DND-41 (cell line): ENCODE data around the gene IL20RA.

Source experiments
- ATAC-seq: fragments of 200-7000 bp; cut with Tn5 transposase; 3 replicates; pipeline ENCODE4 v1.9.1; 2021; ENCODE audit warnings: low read depth; ENCODE audit not compliant: insufficient read depth
- DNase-seq: peaks from one replicate; pipeline ENCODE4 v3.0.0-alpha.2; 2020
- H2AFZ ChIP-seq: 2 replicates; pipeline ENCODE4 v1.6.0; 2012; ENCODE audit warnings: low read depth, low read length
- H3K27ac ChIP-seq: 2 replicates; pipeline ENCODE4 v1.5.1; 2012; ENCODE audit warnings: low read length, inconsistent platforms
- H3K27me3 ChIP-seq: fragments of 200-600 bp; sonication (generic); 2 replicates; pipeline ENCODE4 v1.6.0; 2012; ENCODE audit warnings: low read length, mild to moderate bottlenecking, inconsistent platforms; ENCODE audit not compliant: insufficient read depth, poor library complexity
- H3K36me3 ChIP-seq: 2 replicates; pipeline ENCODE4 v1.5.1; 2012; ENCODE audit warnings: low read length, inconsistent platforms; ENCODE audit not compliant: insufficient read depth
- H3K4me1 ChIP-seq: 2 replicates; pipeline ENCODE4 v1.5.1; 2012; ENCODE audit warnings: mild to moderate bottlenecking, low read length; ENCODE audit not compliant: insufficient read depth
- H3K4me2 ChIP-seq: 2 replicates; pipeline ENCODE4 v1.6.0; 2012; ENCODE audit warnings: mild to moderate bottlenecking, moderate library complexity, low read length, inconsistent platforms; ENCODE audit not compliant: insufficient read depth
- H3K4me3 ChIP-seq, 2 experiments: fragments of 200-600 bp in 1 of 2; shearing (Covaris generic) in 1 of 2; 2 replicates each; pipeline ENCODE4 v1.5.1; 2012 to 2016; ENCODE audit warnings: inconsistent platforms in 2 of 2, low read length in 2 of 2, mild to moderate bottlenecking in 2 of 2, low read depth in 1 of 2, moderate library complexity in 1 of 2
- H3K79me2 ChIP-seq: 2 replicates; pipeline ENCODE4 v1.6.0; 2012; ENCODE audit warnings: low read length, inconsistent platforms; ENCODE audit not compliant: insufficient read depth
- H3K9ac ChIP-seq: 2 replicates; pipeline ENCODE4 v1.6.0; 2012; ENCODE audit warnings: low read depth, mild to moderate bottlenecking, inconsistent platforms, low read length, moderate library complexity
- H3K9me3 ChIP-seq: 2 replicates; pipeline ENCODE4 v1.5.1; 2012; ENCODE audit warnings: low read length, moderate library complexity, mild to moderate bottlenecking, inconsistent platforms; ENCODE audit not compliant: insufficient read depth, severe bottlenecking
- H4K20me1 ChIP-seq: 2 replicates; pipeline ENCODE4 v1.6.0; 2012; ENCODE audit warnings: low read length; ENCODE audit not compliant: insufficient read depth
- EZH2 ChIP-seq: IDR thresholded peaks from 3 replicates; pipeline ENCODE4 v1.6.1; 2012; ENCODE audit warnings: borderline replicate concordance, low read depth, mild to moderate bottlenecking, moderate library complexity, low read length, inconsistent platforms; ENCODE audit not compliant: severe bottlenecking
- TF ChIP-seq, protein P1 (sequence below): IDR thresholded peaks from 2 replicates; pipeline ENCODE4 v1.5.1; 2012; ENCODE audit warnings: borderline replicate concordance, low read length, moderate library complexity, mild to moderate bottlenecking; ENCODE audit not compliant: poor library complexity, severe bottlenecking; ENCODE audit errors: extremely low read depth

IL20RA gene

DNA sequence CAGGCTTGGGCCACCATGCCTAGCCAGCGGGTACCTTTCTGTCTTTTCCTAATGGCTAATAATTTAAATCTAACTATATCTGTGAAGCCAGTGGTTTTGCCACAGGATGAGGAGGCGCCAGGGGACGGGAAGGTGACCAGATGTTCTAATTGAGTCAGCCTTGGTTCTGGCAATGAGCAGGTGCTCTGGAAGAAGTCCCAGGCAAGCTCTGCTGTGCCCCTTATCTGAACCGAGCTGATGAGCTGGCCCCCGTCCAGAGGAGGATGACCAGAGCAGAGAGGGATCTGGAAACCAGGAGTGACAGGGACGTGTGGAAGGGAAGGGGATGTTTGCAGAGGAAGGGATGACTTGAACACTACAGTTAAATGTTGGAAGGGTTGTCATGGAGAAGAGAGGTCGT is 75.9 kb downstream of the IL20RA start:
- no peaks in the 10 kb centered on the region for H3K79me2 ChIP-seq
- H3K36me3 ChIP-seq: no peaks in the 10 kb centered on the region
- no peaks in the 10 kb centered on the region for H3K4me1 ChIP-seq
- no peak for ATAC-seq
- no peak for DNase-seq
- no peak overlapping the region for H3K9ac ChIP-seq
- no peak overlapping the region for H3K4me3 ChIP-seq
- no peaks in the 10 kb centered on the region for H4K20me1 ChIP-seq
- H2AFZ ChIP-seq: no peak overlapping the region
- H3K9me3 ChIP-seq: no peaks in the 10 kb centered on the region
- no peak overlapping the region for H3K27ac ChIP-seq
- H3K27me3 ChIP-seq: peaks cover 14% of the 10 kb centered on the region
- TF ChIP-seq, protein P1, sequence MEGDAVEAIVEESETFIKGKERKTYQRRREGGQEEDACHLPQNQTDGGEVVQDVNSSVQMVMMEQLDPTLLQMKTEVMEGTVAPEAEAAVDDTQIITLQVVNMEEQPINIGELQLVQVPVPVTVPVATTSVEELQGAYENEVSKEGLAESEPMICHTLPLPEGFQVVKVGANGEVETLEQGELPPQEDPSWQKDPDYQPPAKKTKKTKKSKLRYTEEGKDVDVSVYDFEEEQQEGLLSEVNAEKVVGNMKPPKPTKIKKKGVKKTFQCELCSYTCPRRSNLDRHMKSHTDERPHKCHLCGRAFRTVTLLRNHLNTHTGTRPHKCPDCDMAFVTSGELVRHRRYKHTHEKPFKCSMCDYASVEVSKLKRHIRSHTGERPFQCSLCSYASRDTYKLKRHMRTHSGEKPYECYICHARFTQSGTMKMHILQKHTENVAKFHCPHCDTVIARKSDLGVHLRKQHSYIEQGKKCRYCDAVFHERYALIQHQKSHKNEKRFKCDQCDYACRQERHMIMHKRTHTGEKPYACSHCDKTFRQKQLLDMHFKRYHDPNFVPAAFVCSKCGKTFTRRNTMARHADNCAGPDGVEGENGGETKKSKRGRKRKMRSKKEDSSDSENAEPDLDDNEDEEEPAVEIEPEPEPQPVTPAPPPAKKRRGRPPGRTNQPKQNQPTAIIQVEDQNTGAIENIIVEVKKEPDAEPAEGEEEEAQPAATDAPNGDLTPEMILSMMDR: no peak
- no peak for TF ChIP-seq EZH2
- H3K4me2 ChIP-seq: no peak overlapping the region

DNA sequence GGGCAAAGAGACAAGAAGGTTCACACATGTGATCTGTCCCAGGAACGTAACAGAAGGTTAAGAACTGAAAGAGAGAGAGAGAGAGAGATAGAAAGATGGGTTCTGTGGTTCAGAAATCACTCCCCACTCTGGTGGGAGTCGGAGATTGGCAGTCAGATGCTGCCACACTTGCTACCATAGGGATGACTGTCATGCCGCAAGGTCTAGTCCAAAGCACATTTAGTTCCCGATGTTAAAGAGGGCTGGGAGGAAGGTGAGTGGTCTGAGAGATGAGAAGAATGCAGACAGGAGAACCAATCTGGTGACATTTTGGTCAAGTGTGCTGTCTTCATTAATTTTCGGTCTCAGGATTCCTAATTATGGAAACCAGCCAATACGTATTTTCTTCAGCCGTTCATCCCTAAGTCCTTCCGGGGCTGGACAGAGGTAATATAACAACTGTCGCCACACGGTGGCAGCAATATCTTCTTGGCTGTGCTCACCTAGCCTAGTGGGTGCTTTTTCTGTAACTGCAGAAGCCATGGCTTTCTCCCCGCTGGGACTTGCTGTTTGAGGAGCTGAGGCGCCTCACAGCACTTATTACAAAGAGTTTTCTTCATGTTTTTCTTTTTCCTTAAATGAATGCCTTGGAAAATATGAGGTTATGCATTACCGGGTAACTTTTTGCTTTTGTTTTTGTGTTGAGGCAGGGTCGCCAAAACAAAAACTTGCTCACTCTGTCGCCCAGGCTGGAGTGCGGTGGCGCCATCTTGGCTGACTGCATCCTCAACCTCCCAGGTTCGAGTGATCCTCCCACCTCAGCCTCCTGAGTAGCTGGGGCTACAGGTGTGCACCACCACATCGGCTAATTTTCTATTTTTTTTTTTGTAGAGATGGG is 76.7 kb downstream of the IL20RA start:
- Histone ChIP-seq H3K4me3 (no peak overlapping the region), H3K4me1 (no peaks in the 10 kb centered on the region), H3K27ac (no peak overlapping the region), H3K9ac (no peak overlapping the region), H3K36me3 (no peaks in the 10 kb centered on the region), H3K27me3 (peaks cover 14% of the 10 kb centered on the region), H3K9me3 (no peaks in the 10 kb centered on the region), H2AFZ (no peak overlapping the region), H3K4me2 (no peak overlapping the region), H3K79me2 (no peaks in the 10 kb centered on the region), H4K20me1 (no peaks in the 10 kb centered on the region)
- DNase-seq (peak; percentile 51), ATAC-seq (peak; percentile 89)
- no peak for TF ChIP-seq EZH2
- TF ChIP-seq, protein P1: peak; percentile 62

- Histone ChIP-seq H3K36me3 (no peaks in the 10 kb centered on the region), H3K4me1 (no peaks in the 10 kb centered on the region), H3K27ac (no peak overlapping the region), H3K79me2 (no peaks in the 10 kb centered on the region), H4K20me1 (no peaks in the 10 kb centered on the region), H3K4me2 (no peak overlapping the region), H3K27me3 (peaks cover 9% of the 10 kb centered on the region), H3K9ac (no peak overlapping the region), H3K4me3 (no peak overlapping the region), H3K9me3 (no peaks in the 10 kb centered on the region), H2AFZ (no peak overlapping the region)
- TF ChIP-seq EZH2: no peak
- TF ChIP-seq, protein P1: no peak
- ATAC-seq: no peak
- DNase-seq: no peak
Observed at GRCh38 chr6:136964398-136964797, 80.4 kb downstream of the IL20RA start.
